ENCODE data around the gene MMP24.

GRCh38 chr20:35305682-35306556, 79.4 kb downstream of the MMP24 start:
- no peak for TF ChIP-seq CTCF (IDR thresholded peaks at IDR 0.05)
- TF ChIP-seq REST (IDR thresholded peaks at IDR 0.05; ENCODE audit: insufficient read depth in 1 of 2, low read depth in 2 of 2, low read length in 1 of 2): no peak

Data from Panc1 (cell line).